SU-DHL-6 (cell line): ENCODE results near the gene SCN3B.

Source experiments
- H2AFZ ChIP-seq: fragments of 200-600 bp; sonication (generic); 2 replicates; pipeline ENCODE4 v1.6.1; 2014; ENCODE audit warnings: low read depth, mild to moderate bottlenecking, moderate library complexity, mixed read lengths, antibody characterized with exemption, low read length; ENCODE audit not compliant: severe bottlenecking
- H3F3A ChIP-seq: fragments of 200-600 bp; shearing (Covaris generic); 2 replicates; pipeline ENCODE4 v1.6.0; 2016; ENCODE audit warnings: antibody characterized with exemption, mild to moderate bottlenecking; ENCODE audit not compliant: insufficient read depth
- H3K27ac ChIP-seq: fragments of 200-600 bp; sonication (generic); 2 replicates; pipeline ENCODE4 v1.5.1; 2016; ENCODE audit warnings: low read depth, mild to moderate bottlenecking, low read length, moderate library complexity, mixed read lengths
- H3K27me3 ChIP-seq: fragments of 200-600 bp; sonication (generic), shearing (Covaris generic); 2 replicates; pipeline ENCODE4 v1.6.0; 2014; ENCODE audit warnings: mild to moderate bottlenecking, low read length
- H3K36me3 ChIP-seq: fragments of 200-600 bp; sonication (generic); 2 replicates; pipeline ENCODE4 v1.6.1; 2014; ENCODE audit warnings: mild to moderate bottlenecking, low read length, mixed read lengths
- H3K4me2 ChIP-seq: fragments of 300-600, 200-600 bp; shearing (Covaris generic), sonication (generic); 2 replicates; pipeline ENCODE4 v1.6.0; 2014; ENCODE audit warnings: low read length, low read depth, mild to moderate bottlenecking; ENCODE audit not compliant: poor library complexity, severe bottlenecking
- H3K4me3 ChIP-seq: fragments of 200-600 bp; sonication (generic); 2 replicates; pipeline ENCODE4 v1.5.1; 2014; ENCODE audit warnings: antibody characterized with exemption, low read length, mild to moderate bottlenecking, mixed read lengths; ENCODE audit not compliant: insufficient read depth, poor library complexity, severe bottlenecking
- H3K79me2 ChIP-seq: fragments of 200-600 bp; sonication (generic); 2 replicates; pipeline ENCODE4 v1.6.1; 2014; ENCODE audit warnings: mild to moderate bottlenecking, low read length, moderate library complexity; ENCODE audit not compliant: insufficient read depth
- H3K9ac ChIP-seq: fragments of 200-600 bp; sonication (generic); 2 replicates; pipeline ENCODE4 v1.7.0; 2014; ENCODE audit warnings: mild to moderate bottlenecking, low read length
- H3K9me2 ChIP-seq: fragments of 200-600 bp; sonication (generic); replicated peaks from 2 replicates; pipeline ENCODE4 v1.6.1; 2014; ENCODE audit warnings: low read length; ENCODE audit not compliant: insufficient read depth
- H3K9me3 ChIP-seq: fragments of 200-600 bp; sonication (generic); 2 replicates; pipeline ENCODE4 v1.6.1; 2014; ENCODE audit warnings: low read length, mixed read lengths; ENCODE audit not compliant: insufficient read depth
- H4K20me1 ChIP-seq: fragments of 200-600 bp; sonication (generic); 2 replicates; pipeline ENCODE4 v1.6.1; 2014; ENCODE audit warnings: low read depth, mild to moderate bottlenecking, antibody characterized with exemption, low read length, moderate library complexity, mixed read lengths
- EZH2phosphoT487 ChIP-seq: fragments of 200-600 bp; sonication (generic), shearing (Covaris generic); conservative IDR thresholded peaks from 2 replicates; pipeline ENCODE4 v1.6.1; 2018; ENCODE audit warnings: mild to moderate bottlenecking, antibody characterized with exemption, low read length, moderate library complexity, mixed read lengths
- TF ChIP-seq, protein P1 (sequence below): fragments of 200-600 bp; sonication (generic); IDR thresholded peaks from one replicate; pipeline ENCODE4 v1.5.1; 2017; ENCODE audit warnings: antibody characterized with exemption, mild to moderate bottlenecking, low read length, moderate library complexity; ENCODE audit not compliant: insufficient read depth, poor library complexity, severe bottlenecking

The SCN3B gene

GRCh38 chr11:123654566-123655081 is at the start of gene SCN3B:
SCN3B (minus strand) TSS chr11:123654624; CDS start chr11:123653801, 823 bp downstream.
- TF ChIP-seq EZH2phosphoT487: no peak
- TF ChIP-seq, protein P1, sequence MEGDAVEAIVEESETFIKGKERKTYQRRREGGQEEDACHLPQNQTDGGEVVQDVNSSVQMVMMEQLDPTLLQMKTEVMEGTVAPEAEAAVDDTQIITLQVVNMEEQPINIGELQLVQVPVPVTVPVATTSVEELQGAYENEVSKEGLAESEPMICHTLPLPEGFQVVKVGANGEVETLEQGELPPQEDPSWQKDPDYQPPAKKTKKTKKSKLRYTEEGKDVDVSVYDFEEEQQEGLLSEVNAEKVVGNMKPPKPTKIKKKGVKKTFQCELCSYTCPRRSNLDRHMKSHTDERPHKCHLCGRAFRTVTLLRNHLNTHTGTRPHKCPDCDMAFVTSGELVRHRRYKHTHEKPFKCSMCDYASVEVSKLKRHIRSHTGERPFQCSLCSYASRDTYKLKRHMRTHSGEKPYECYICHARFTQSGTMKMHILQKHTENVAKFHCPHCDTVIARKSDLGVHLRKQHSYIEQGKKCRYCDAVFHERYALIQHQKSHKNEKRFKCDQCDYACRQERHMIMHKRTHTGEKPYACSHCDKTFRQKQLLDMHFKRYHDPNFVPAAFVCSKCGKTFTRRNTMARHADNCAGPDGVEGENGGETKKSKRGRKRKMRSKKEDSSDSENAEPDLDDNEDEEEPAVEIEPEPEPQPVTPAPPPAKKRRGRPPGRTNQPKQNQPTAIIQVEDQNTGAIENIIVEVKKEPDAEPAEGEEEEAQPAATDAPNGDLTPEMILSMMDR: no peak
- no peaks in the 10 kb centered on the region for H4K20me1 ChIP-seq
- H3F3A ChIP-seq: no peaks in the 10 kb centered on the region
- no peaks in the 10 kb centered on the region for H3K79me2 ChIP-seq
- H3K9me3 ChIP-seq: no peaks in the 10 kb centered on the region
- H3K4me2 ChIP-seq: peak within 1 kb of the TSS; percentile 57
- H3K9me2 ChIP-seq: no peaks in the 10 kb centered on the region
- H3K27me3 ChIP-seq: no peaks in the 10 kb centered on the region
- H3K27ac ChIP-seq: no peak within 1 kb of the TSS
- peak within 1 kb of the TSS; percentile 24; the same call in 1 of the 2 replicates for H3K9ac ChIP-seq
- peak within 1 kb of the TSS; percentile 51 for H3K4me3 ChIP-seq
- no peaks in the 10 kb centered on the region for H3K36me3 ChIP-seq
- H2AFZ ChIP-seq: peak within 1 kb of the TSS; percentile 71

GRCh38 chr11:123702696-123703095 is 48.3 kb upstream of the SCN3B start:
- Histone ChIP-seq H2AFZ (no peak overlapping the region), H3K27me3 (no peaks in the 10 kb centered on the region), H3K27ac (no peak overlapping the region), H4K20me1 (no peaks in the 10 kb centered on the region), H3K4me3 (no peak overlapping the region), H3F3A (no peaks in the 10 kb centered on the region), H3K36me3 (no peaks in the 10 kb centered on the region), H3K4me2 (no peak overlapping the region), H3K9me2 (no peaks in the 10 kb centered on the region), H3K79me2 (no peaks in the 10 kb centered on the region), H3K9me3 (no peaks in the 10 kb centered on the region), H3K9ac (no peak overlapping the region)
- TF ChIP-seq, protein P1: no peak
- no peak for TF ChIP-seq EZH2phosphoT487

- no peaks in the 10 kb centered on the region for H3K9me2 ChIP-seq
- H3K4me3 ChIP-seq: no peak overlapping the region
- no peaks in the 10 kb centered on the region for H3K27me3 ChIP-seq
- no peaks in the 10 kb centered on the region for H3F3A ChIP-seq
- H3K79me2 ChIP-seq: no peaks in the 10 kb centered on the region
- H3K27ac ChIP-seq: no peak overlapping the region
- H3K9me3 ChIP-seq: no peaks in the 10 kb centered on the region
- no peak overlapping the region for H3K9ac ChIP-seq
- no peaks in the 10 kb centered on the region for H4K20me1 ChIP-seq
- H2AFZ ChIP-seq: no peak overlapping the region
- no peak for TF ChIP-seq EZH2phosphoT487
- H3K36me3 ChIP-seq: no peaks in the 10 kb centered on the region
- no peak overlapping the region for H3K4me2 ChIP-seq
Measured at GRCh38 chr11:123702139-123702538, 47.7 kb upstream of the SCN3B start.

DNA sequence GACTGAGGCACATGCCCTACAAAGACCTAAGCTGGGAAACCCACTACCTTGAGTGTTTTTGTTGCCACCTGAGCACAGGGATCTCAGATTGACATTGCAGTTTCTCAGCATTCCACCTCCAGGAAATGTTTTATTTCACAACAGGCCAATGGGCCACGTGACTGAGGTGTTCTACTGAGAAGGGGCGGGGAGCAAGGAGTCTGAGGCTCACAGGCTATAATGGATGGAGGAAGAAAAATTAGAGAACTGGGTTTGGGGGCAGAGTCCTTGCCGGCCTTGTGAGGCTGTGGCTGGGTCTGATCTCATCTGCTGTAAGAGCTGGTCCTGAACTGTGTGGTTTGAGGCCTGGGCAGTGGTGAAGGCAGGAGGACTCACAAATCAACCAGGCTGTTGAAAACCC is 46.3 kb upstream of the SCN3B start:
- Histone ChIP-seq H3K9me2 (no peaks in the 10 kb centered on the region), H3K27ac (no peak overlapping the region), H2AFZ (no peak overlapping the region), H3K27me3 (no peaks in the 10 kb centered on the region), H3K9me3 (no peaks in the 10 kb centered on the region), H3F3A (no peaks in the 10 kb centered on the region), H3K36me3 (no peaks in the 10 kb centered on the region), H3K79me2 (no peaks in the 10 kb centered on the region), H3K4me3 (no peak overlapping the region), H3K4me2 (no peak overlapping the region), H3K9ac (no peak overlapping the region), H4K20me1 (no peaks in the 10 kb centered on the region)
- no peak for TF ChIP-seq EZH2phosphoT487
- TF ChIP-seq, protein P1: no peak
